HFFc6 (cell line): ENCODE results near the gene CGB3. TPM values are rescaled to one million over a fixed set of nuclear protein-coding genes. Genes with fewer than 3 reads are reported as not detected.

Experiments
- DNase-seq: peaks from one replicate; pipeline ENCODE4 v3.0.0-alpha.2; 2018
- H3K27ac Mint-ChIP-seq: 2 replicates; pipeline ENCODE4 v1.8.0; 2020; ENCODE audit warnings: mild to moderate bottlenecking, mixed read lengths
- H3K27me3 Mint-ChIP-seq: 2 replicates; pipeline ENCODE4 v1.8.0; 2021; ENCODE audit warnings: mild to moderate bottlenecking, moderate library complexity, mixed read lengths; ENCODE audit not compliant: insufficient read depth
- H3K36me3 Mint-ChIP-seq: 2 replicates; pipeline ENCODE4 v1.8.0; 2021; ENCODE audit warnings: low read depth, mixed read lengths
- H3K4me1 Mint-ChIP-seq: 2 replicates; pipeline ENCODE4 v1.8.0; 2020; ENCODE audit warnings: low read depth, mixed read lengths
- H3K4me3 Mint-ChIP-seq: 2 replicates; pipeline ENCODE4 v1.8.0; 2020; ENCODE audit warnings: mild to moderate bottlenecking, moderate library complexity, mixed read lengths
- H3K9me3 Mint-ChIP-seq: 2 replicates; pipeline ENCODE4 v1.8.0; 2020; ENCODE audit warnings: mild to moderate bottlenecking, mixed read lengths
- CTCF ChIP-seq: fragments of 200-600 bp; sonication (generic); IDR thresholded peaks from 2 replicates; pipeline ENCODE4 v1.5.0; 2021; ENCODE audit warnings: antibody characterized with exemption, mild to moderate bottlenecking
- total RNA-seq, 6 experiments: library from RNA; stranded (reverse); fragmentation: NEBNext Ultra II Directional; extraction: Animal tissue kit (Norgen Biotek cat#: 25700); gene quantifications; 2 replicates in 1 of 6; 3 replicates in 5 of 6; pipeline ENCODE4 v1.2.3, GENCODE V29; 2021

CGB3 gene
- total RNA-seq, 6 experiments from 2014 or later = not detected

- Mint-ChIP-seq H3K4me3 (no peak overlapping the region), H3K9me3 (no peaks in the 10 kb centered on the region), H3K36me3 (peaks cover 27% of the 10 kb centered on the region), H3K27me3 (peaks cover 1% of the 10 kb centered on the region), H3K27ac (no peak overlapping the region), H3K4me1 (no peaks in the 10 kb centered on the region)
- no peak for TF ChIP-seq CTCF
- no peak for DNase-seq
These were observed 12.9 kb downstream of the CGB3 start for GRCh38 chr19:49011194-49011593.

DNA sequence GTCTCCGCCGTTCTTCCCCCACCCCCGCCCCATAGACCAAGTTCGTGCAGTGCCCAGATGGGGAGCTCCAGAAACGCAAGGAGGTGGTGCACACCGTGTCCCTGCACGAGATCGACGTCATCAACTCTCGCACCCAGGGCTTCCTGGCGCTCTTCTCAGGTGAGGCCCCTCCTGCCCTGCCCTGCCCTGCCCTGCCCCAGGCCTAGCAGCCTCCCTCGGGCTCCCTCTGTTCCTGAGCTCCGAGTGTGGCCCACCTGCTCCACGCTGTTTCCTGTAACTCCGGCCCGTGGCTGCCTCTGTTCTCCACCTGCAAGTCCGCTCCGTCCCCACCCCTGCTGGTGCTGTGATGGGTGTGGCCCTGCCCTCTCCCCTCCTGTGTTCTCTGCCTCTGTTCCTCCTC, 13.7 kb downstream of the CGB3 start:
- no peaks in the 10 kb centered on the region for H3K9me3 Mint-ChIP-seq
- TF ChIP-seq CTCF = no peak
- H3K4me3 Mint-ChIP-seq = no peak overlapping the region
- no peaks in the 10 kb centered on the region for H3K4me1 Mint-ChIP-seq
- no peak overlapping the region for H3K27ac Mint-ChIP-seq
- no peak for DNase-seq
- peaks cover 24% of the 10 kb centered on the region for H3K36me3 Mint-ChIP-seq
- peaks cover 1% of the 10 kb centered on the region for H3K27me3 Mint-ChIP-seq

DNA sequence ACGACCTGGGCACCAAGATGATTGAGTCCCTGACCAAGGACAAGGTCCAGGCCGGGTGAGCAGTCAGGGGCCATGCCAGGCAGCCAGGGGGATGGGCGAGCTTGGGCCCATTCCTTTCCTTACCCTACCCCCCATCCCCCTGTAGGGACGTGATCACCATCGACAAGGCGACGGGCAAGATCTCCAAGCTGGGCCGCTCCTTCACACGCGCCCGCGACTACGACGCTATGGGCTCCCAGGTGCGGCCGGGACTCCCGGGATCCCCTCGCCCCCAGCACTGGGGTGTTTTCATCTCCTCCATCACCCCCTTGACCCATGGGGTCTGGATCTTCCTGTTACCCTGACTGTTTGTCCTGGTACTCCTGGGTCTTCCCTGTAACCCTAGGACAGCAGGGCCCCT, 14.3 kb downstream of the CGB3 start:
- H3K4me1 Mint-ChIP-seq = no peaks in the 10 kb centered on the region
- no peaks in the 10 kb centered on the region for H3K9me3 Mint-ChIP-seq
- no peak overlapping the region for H3K27ac Mint-ChIP-seq
- H3K27me3 Mint-ChIP-seq = peaks cover 1% of the 10 kb centered on the region
- TF ChIP-seq CTCF = no peak
- no peak for DNase-seq
- H3K36me3 Mint-ChIP-seq = peaks cover 22% of the 10 kb centered on the region
- no peak overlapping the region for H3K4me3 Mint-ChIP-seq

DNA sequence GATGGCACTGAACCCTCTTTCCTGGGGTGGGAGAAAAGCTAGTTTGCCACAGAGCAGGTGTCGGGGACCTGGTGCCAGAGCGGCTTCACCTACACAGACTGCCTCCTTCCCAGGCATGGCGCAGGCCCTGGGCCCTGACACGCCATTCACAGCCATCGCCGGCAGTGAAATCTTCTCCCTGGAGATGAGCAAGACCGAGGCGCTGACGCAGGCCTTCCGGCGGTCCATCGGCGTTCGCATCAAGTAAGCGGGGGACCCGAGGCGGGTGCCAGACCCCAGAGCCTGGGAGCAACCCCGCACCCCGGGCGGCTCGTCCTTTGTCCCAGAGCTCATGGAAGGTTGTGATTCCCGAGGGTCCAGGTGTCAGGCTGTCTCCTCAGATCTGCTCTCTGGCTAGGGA, 17.2 kb downstream of the CGB3 start:
- Mint-ChIP-seq H3K9me3 (no peaks in the 10 kb centered on the region), H3K36me3 (peaks cover 10% of the 10 kb centered on the region)
- no peak for TF ChIP-seq CTCF

DNA sequence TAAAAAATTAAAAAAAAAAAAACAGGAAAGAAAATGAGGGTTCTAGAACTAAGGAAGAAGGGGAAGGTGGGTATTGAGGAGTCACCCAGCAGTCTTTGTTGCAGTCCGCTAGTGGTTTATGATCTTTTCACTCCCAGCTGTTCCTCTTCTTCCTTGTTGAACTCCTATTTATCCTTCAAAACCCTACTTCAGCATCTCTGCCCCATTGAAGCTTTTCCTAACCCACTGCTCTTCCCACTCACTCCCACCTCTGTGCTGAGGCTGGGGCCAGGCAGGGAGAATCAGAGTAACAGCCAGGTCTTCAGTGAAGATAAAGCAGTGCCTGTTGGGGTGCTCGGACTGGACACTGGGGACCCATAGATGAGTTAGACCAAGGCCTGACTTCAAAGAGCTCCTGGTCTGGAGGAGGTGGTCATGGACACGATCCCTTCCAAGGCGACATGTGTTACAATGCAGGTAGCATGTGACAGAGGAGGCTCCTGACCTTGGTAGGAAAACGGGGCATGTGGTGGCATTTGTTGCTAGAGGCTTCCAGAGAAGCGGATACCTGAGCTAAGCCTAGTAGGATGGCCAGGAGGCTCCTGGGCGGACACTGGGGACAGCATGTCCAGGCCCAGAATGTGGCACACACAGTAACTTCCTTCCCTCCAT, 19.0 kb downstream of the CGB3 start:
- Mint-ChIP-seq H3K4me3 (no peak overlapping the region), H3K27ac (no peak overlapping the region), H3K9me3 (no peaks in the 10 kb centered on the region), H3K4me1 (peaks cover under 1% of the 10 kb centered on the region), H3K27me3 (peaks cover 1% of the 10 kb centered on the region; the same call in 1 of the 2 replicates), H3K36me3 (peaks cover 5% of the 10 kb centered on the region)
- DNase-seq = no peak
- no peak for TF ChIP-seq CTCF

More for the DNA sequence above, 17.2 kb downstream of the CGB3 start:
- peaks cover 1% of the 10 kb centered on the region; the same call in 1 of the 2 replicates for H3K27me3 Mint-ChIP-seq
- H3K27ac Mint-ChIP-seq = no peak overlapping the region
- DNase-seq = no peak
- H3K4me3 Mint-ChIP-seq = no peak overlapping the region
- no peaks in the 10 kb centered on the region for H3K4me1 Mint-ChIP-seq
